Gastroesophageal sphincter (tissue), 4 donors: ENCODE measurements around the gene PRR35. TPM values are rescaled to one million over a fixed set of nuclear protein-coding genes. Genes with fewer than 3 reads are reported as not detected.

Source experiments
- ATAC-seq: fragments of 150-250 bp; one replicate; pipeline ENCODE4 v1.9.1; 2016; ENCODE audit warnings: mild to moderate bottlenecking, moderate library complexity
- H3K27ac ChIP-seq, 4 donors: fragments of 200-600 bp; sonication (generic) in 3 of 4; 1 replicate in 3 of 4; 2 replicates in 1 of 4; pipeline ENCODE4 v1.5.1; 2016 to 2019
- H3K27me3 ChIP-seq: fragments of 200-600 bp; sonication (generic); one replicate; pipeline ENCODE4 v1.5.1; 2019
- H3K36me3 ChIP-seq, 2 donors: fragments of 200-600 bp; sonication (generic); one replicate each; pipeline ENCODE4 v1.5.1; 2019; ENCODE audit warnings: control low read depth in 1 of 2
- H3K4me1 ChIP-seq, 3 donors: fragments of 200-600 bp; sonication (generic); 1 replicate in 2 of 3; 2 replicates in 1 of 3; pipeline ENCODE4 v1.5.1; 2016 to 2019; ENCODE audit warnings: control low read depth in 2 of 3
- H3K4me3 ChIP-seq, 2 donors: fragments of 200-600 bp; sonication (generic); one replicate each; pipeline ENCODE4 v1.5.1; 2019; ENCODE audit warnings: mild to moderate bottlenecking in 1 of 2, moderate library complexity in 1 of 2
- H3K9me3 ChIP-seq, 3 donors: fragments of 200-600 bp; sonication (generic); one replicate each; pipeline ENCODE4 v1.5.1; 2017 to 2019; ENCODE audit warnings: control low read depth in 2 of 3
- EP300 ChIP-seq: sonication (generic); formaldehyde crosslinking; IDR thresholded peaks from one replicate; pipeline ENCODE4 v1.6.1; 2017; ENCODE audit warnings: antibody characterized with exemption, mild to moderate bottlenecking
- POLR2A ChIP-seq, 2 donors: fragments of 450-650 bp; IDR thresholded peaks; one replicate each; pipeline ENCODE4 v1.6.1; 2017; ENCODE audit warnings: antibody characterized with exemption in 2 of 2, mild to moderate bottlenecking in 2 of 2, moderate library complexity in 1 of 2
- POLR2AphosphoS5 ChIP-seq: sonication (generic); formaldehyde crosslinking; IDR thresholded peaks from one replicate; pipeline ENCODE4 v1.6.1; 2017; ENCODE audit warnings: antibody characterized with exemption
- WGBS, 2 donors: methylation state at CpG; one replicate each; pipeline ENCODE4 v1.1.5; 2018; ENCODE audit warnings: low coverage in 1 of 2; 5-methylcytosine and 5-hydroxymethylcytosine counted together
- total RNA-seq, 4 donors: library from RNA; depleted of rRNA; stranded (reverse); fragments of >200 nt; gene quantifications; one replicate each; pipeline ENCODE4 v1.1.0, GENCODE V29; 2016
- TF ChIP-seq, protein P1 (sequence below), 4 experiments: fragments of 200-600 bp in 2 of 4; fragments of 450-650 bp in 2 of 4; sonication (generic) in 1 of 4; IDR thresholded peaks; one replicate each; pipeline ENCODE4 v1.5.1; 2017 to 2019; ENCODE audit warnings: antibody characterized with exemption in 4 of 4, mild to moderate bottlenecking in 2 of 4, moderate library complexity in 2 of 4

Gene PRR35
- total RNA-seq, 4 donors from 2014 or later: not detected

GRCh38 chr16:528111-529011 lies 31.8 kb upstream of the PRR35 start:
- no peaks in the 10 kb centered on the region for H3K9me3 ChIP-seq
- H3K4me3 ChIP-seq: peak overlapping the region; percentile 44 to 69
- H3K27ac ChIP-seq: peak overlapping the region; percentile 5 to 99 (median 98)
- peaks cover 0 to 6% of the 10 kb centered on the region in 2 donors for H3K36me3 ChIP-seq
- H3K4me1 ChIP-seq: peaks cover 3 to 69% (median 37%) of the 10 kb centered on the region in 3 donors
- peak; percentile 37 for TF ChIP-seq POLR2AphosphoS5
- TF ChIP-seq EP300: no peak
- no peak for TF ChIP-seq POLR2A (IDR thresholded peaks at IDR 0.05)
- no CpG with 5 or more reads among the region's 55 CpGs for WGBS, 2 donors
- no peaks in the 10 kb centered on the region for H3K27me3 ChIP-seq
- peak; percentile 0 for ATAC-seq

GRCh38 chr16:529012-529575 lies 31.1 kb upstream of the PRR35 start:
- Histone ChIP-seq H3K4me1 (peaks cover 3 to 72% (median 37%) of the 10 kb centered on the region in 3 donors), H3K9me3 (no peaks in the 10 kb centered on the region), H3K36me3 (peaks cover 0 to 10% of the 10 kb centered on the region in 2 donors), H3K4me3 (peak overlapping the region; percentile 44 to 69), H3K27me3 (no peaks in the 10 kb centered on the region), H3K27ac (peak overlapping the region in 3 of 4 donors; percentile 97 to 99 (median 98))
- ATAC-seq: no peak
- WGBS, 2 donors: 53% methylated on average over 4 of the region's 12 CpGs; no CpG with 5 or more reads in 1 of the 2 donors
- TF ChIP-seq POLR2AphosphoS5: no peak
- TF ChIP-seq POLR2A (IDR thresholded peaks at IDR 0.05): no peak
- TF ChIP-seq EP300: no peak
- TF ChIP-seq, protein P1, sequence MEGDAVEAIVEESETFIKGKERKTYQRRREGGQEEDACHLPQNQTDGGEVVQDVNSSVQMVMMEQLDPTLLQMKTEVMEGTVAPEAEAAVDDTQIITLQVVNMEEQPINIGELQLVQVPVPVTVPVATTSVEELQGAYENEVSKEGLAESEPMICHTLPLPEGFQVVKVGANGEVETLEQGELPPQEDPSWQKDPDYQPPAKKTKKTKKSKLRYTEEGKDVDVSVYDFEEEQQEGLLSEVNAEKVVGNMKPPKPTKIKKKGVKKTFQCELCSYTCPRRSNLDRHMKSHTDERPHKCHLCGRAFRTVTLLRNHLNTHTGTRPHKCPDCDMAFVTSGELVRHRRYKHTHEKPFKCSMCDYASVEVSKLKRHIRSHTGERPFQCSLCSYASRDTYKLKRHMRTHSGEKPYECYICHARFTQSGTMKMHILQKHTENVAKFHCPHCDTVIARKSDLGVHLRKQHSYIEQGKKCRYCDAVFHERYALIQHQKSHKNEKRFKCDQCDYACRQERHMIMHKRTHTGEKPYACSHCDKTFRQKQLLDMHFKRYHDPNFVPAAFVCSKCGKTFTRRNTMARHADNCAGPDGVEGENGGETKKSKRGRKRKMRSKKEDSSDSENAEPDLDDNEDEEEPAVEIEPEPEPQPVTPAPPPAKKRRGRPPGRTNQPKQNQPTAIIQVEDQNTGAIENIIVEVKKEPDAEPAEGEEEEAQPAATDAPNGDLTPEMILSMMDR (IDR thresholded peaks at IDR 0.05): no peak

DNA sequence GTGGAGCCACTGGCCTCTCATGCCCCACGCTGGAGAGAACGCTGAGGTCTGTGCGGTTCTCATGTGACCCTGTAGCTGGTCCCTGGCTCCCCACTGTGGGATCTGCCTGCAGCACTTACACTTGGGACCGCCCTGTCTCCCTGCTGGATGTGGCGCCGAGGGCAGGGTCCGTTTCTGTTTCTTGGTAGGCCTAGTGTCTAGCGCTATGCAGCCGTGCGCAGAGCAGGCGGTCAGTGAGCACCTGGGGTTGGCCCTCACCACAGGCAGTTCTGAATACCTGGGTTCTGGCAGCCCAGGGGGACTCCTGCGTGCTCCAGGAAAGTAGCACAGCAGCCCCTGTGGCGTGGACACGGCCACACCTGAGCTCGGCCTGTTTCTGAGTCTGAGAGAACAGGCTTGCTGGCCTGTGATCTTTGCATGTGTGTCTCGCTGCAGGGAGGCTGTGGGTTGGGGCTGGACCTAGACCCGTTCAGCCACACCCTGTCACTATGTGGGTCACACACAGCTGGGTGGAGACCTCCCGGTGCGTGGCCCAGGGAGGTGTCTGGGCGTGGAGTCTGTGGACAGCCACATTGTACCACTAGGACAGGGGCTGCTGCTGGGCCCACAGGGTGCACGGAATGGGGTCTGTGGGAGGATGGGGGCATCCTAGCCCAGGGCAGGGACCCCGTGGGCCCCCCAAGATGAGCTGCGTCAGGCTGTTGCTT lies 29.9 kb upstream of the PRR35 start:
- Histone ChIP-seq H3K9me3 (no peaks in the 10 kb centered on the region), H3K27ac (no peak overlapping the region), H3K4me3 (no peak overlapping the region), H3K27me3 (no peaks in the 10 kb centered on the region), H3K36me3 (peaks cover 0 to 22% of the 10 kb centered on the region in 2 donors), H3K4me1 (peaks cover 3 to 67% (median 37%) of the 10 kb centered on the region in 3 donors)
- no peak for ATAC-seq
- 100% methylated on average over 1 of the region's 23 CpGs; no CpG with 5 or more reads in 1 of the 2 donors for WGBS, 2 donors
- TF ChIP-seq POLR2A (IDR thresholded peaks at IDR 0.05) (no peak), POLR2AphosphoS5 (no peak), EP300 (no peak)
- TF ChIP-seq, protein P1 (IDR thresholded peaks at IDR 0.05): no peak

DNA sequence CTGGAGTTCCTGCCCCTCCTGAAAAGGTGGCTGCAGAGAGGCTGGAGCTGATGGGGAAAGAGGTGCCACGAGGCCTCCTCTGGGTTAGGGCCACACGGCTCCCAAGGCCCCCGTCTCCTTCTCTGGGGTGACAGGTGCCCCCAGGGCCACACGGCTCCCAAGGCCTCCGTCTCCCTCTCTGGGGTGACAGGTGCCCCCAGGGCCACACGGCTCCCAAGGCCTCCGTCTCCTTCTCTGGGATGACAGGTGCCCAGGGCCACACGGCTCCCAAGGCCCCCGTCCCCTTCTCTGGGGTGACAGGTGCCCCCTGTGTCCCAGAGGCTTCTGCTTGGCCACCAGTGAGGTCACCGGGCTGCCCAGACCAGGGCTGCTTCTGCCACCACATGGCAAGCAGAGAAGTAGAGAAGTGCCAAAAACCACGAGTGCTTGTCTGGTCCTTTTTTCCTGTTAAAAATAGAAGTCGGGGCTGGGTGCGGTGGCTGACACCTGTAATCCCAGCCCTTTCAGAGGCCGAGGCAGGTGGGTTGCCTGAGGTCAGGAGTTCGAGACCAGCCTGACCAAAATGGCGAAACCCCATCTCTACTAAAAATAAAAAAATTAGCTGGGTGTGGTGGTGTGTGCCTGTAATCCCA lies 28.6 kb upstream of the PRR35 start:
- H3K4me1 ChIP-seq: peaks cover 0 to 60% (median 24%) of the 10 kb centered on the region in 3 donors
- H3K36me3 ChIP-seq: peaks cover 0 to 35% of the 10 kb centered on the region in 2 donors
- H3K9me3 ChIP-seq: no peaks in the 10 kb centered on the region
- no peak overlapping the region for H3K27ac ChIP-seq
- no peak for ATAC-seq
- no peak overlapping the region for H3K4me3 ChIP-seq
- TF ChIP-seq EP300 (no peak), POLR2AphosphoS5 (no peak), POLR2A (IDR thresholded peaks at IDR 0.05) (no peak)
- TF ChIP-seq, protein P1 (IDR thresholded peaks at IDR 0.05): no peak
- WGBS, 2 donors: 87 to 93% methylated on average over 2 to 3 of the region's 16 CpGs
- no peaks in the 10 kb centered on the region for H3K27me3 ChIP-seq
